HG02970 (cell line): ENCODE measurements around the gene EDN2.

Experiments
- ATAC-seq: cut with Tn5 transposase; IDR thresholded peaks from one replicate; pipeline ENCODE4 v1.9.1; 2021; ENCODE audit warnings: mild to moderate bottlenecking, moderate library complexity, moderate number of reproducible peaks; ENCODE audit not compliant: unreplicated experiment, low FRiP score

Gene EDN2

GRCh38 chr1:41484402-41485241 lies at the start of gene EDN2:
Gene EDN2, minus strand, starts transcription at chr1:41484683. Its CDS starts 82 bp downstream, at chr1:41484601.
- ATAC-seq, result no peak

- ATAC-seq, result no peak
Measured at GRCh38 chr1:41533731-41534080, 49.2 kb upstream of the EDN2 start.

GRCh38 chr1:41533016-41533730 lies 48.7 kb upstream of the EDN2 start:
- no peak for ATAC-seq

- ATAC-seq, result no peak
Measured at GRCh38 chr1:41532206-41532975, 47.9 kb upstream of the EDN2 start.

- no peak for ATAC-seq
Measured at GRCh38 chr1:41530411-41530810, 45.9 kb upstream of the EDN2 start.

- ATAC-seq, result no peak
Measured at GRCh38 chr1:41529621-41530395, 45.3 kb upstream of the EDN2 start.

- ATAC-seq, result no peak
Measured at GRCh38 chr1:41528726-41529605, 44.5 kb upstream of the EDN2 start.

GRCh38 chr1:41528106-41528505 lies 43.6 kb upstream of the EDN2 start:
- no peak for ATAC-seq

GRCh38 chr1:41526956-41527561 lies 42.6 kb upstream of the EDN2 start:
- ATAC-seq, result no peak

- ATAC-seq, result no peak
Measured at GRCh38 chr1:41525891-41526587, 41.6 kb upstream of the EDN2 start.

GRCh38 chr1:41524676-41525675 lies 40.5 kb upstream of the EDN2 start:
- no peak for ATAC-seq

GRCh38 chr1:41523949-41524675 lies 39.6 kb upstream of the EDN2 start:
- ATAC-seq, result no peak

- ATAC-seq, result no peak
Measured at GRCh38 chr1:41523071-41523470, 38.6 kb upstream of the EDN2 start.

- no peak for ATAC-seq
Measured at GRCh38 chr1:41521766-41522165, 37.3 kb upstream of the EDN2 start.

- ATAC-seq, result no peak
Measured at GRCh38 chr1:41520951-41521752, 36.7 kb upstream of the EDN2 start.

- ATAC-seq, result no peak
Measured at GRCh38 chr1:41519667-41520066, 35.2 kb upstream of the EDN2 start.
